Head of caudate nucleus (tissue), 42 donors: ENCODE results near the gene PLSCR3.

Experiments
- DNase-seq, 42 donors: peaks; one replicate each; pipeline versions ENCODE4 v3.0.0 to v3.0.0-alpha.2; 2020 to 2021; ENCODE audit warnings: mixed read lengths in 7 of 42
- intact Hi-C: fragments of 100-400 bp; cut with DNase I; formaldehyde crosslinking; loops from one replicate; pipeline ENCODE4 v1.15.0; 2022

PLSCR3 gene

GRCh38 chr17:7429722-7430121, 35.4 kb upstream of the PLSCR3 start:
- DNase-seq = no peak
- intact Hi-C loops = loop anchor here (10.0 kb wide), 1 partner anchor 75 kb away; the partner anchor contains the start of genes KCTD11 and TMEM95

- no peak for DNase-seq
- intact Hi-C loops = no loop called here
These were observed 34.2 kb upstream of the PLSCR3 start, which contains the start of gene SPEM3 for GRCh38 chr17:7428557-7428956. TSS of gene SPEM3 (plus strand) at chr17:7428857. CDS start at chr17:7428903, 46 bp downstream.

GRCh38 chr17:7427549-7427948, 33.2 kb upstream of the PLSCR3 start:
- DNase-seq = no peak
- intact Hi-C loops = no loop called here

- DNase-seq = no peak
- intact Hi-C loops = no loop called here
These were observed 32.7 kb upstream of the PLSCR3 start for GRCh38 chr17:7426896-7427489.

GRCh38 chr17:7426203-7426863, 32.0 kb upstream of the PLSCR3 start:
- DNase-seq = no peak
- intact Hi-C loops = no loop called here

GRCh38 chr17:7425756-7426155, 31.4 kb upstream of the PLSCR3 start:
- no peak for DNase-seq
- intact Hi-C loops = no loop called here

- intact Hi-C loops = no loop called here
These were observed 31.0 kb upstream of the PLSCR3 start, which contains the start of gene SPEM2 for GRCh38 chr17:7425316-7425715. TSS of gene SPEM2 (plus strand) at chr17:7425616. CDS start at chr17:7425689, 73 bp downstream.

GRCh38 chr17:7423679-7424078, 29.4 kb upstream of the PLSCR3 start:
- intact Hi-C loops = no loop called here
- no peak for DNase-seq

More at GRCh38 chr17:7425316-7425715, 31.0 kb upstream of the PLSCR3 start, which contains the start of gene SPEM2:
- DNase-seq = no peak

- DNase-seq = no peak
These were observed 26.9 kb upstream of the PLSCR3 start for GRCh38 chr17:7421186-7421585.

GRCh38 chr17:7419819-7420610, 25.7 kb upstream of the PLSCR3 start, which contains the start of gene SPEM1:
TSS of gene SPEM1 (plus strand) at chr17:7420324. CDS start at chr17:7420385, 61 bp downstream.
- intact Hi-C loops = no loop called here
- DNase-seq = no peak

More at GRCh38 chr17:7421186-7421585, 26.9 kb upstream of the PLSCR3 start:
- intact Hi-C loops = no loop called here

- no peak for DNase-seq
- intact Hi-C loops = no loop called here
These were observed 24.3 kb upstream of the PLSCR3 start for GRCh38 chr17:7418472-7419152.

- intact Hi-C loops = no loop called here
These were observed 22.8 kb upstream of the PLSCR3 start for GRCh38 chr17:7417056-7417655.

GRCh38 chr17:7416323-7416722, 22.0 kb upstream of the PLSCR3 start:
- intact Hi-C loops = no loop called here
- peak in 2 of 42 donors; percentile 42 to 54 for DNase-seq

More at GRCh38 chr17:7417056-7417655, 22.8 kb upstream of the PLSCR3 start:
- no peak for DNase-seq

GRCh38 chr17:7415784-7416183, 21.5 kb upstream of the PLSCR3 start:
- intact Hi-C loops = no loop called here
- no peak for DNase-seq

GRCh38 chr17:7414837-7415236, 20.5 kb upstream of the PLSCR3 start:
- DNase-seq = no peak
- intact Hi-C loops = no loop called here

GRCh38 chr17:7413346-7413985, 19.1 kb upstream of the PLSCR3 start:
- intact Hi-C loops = no loop called here
- peak in 1 of 42 donors; percentile 58 for DNase-seq

- no peak for DNase-seq
- intact Hi-C loops = no loop called here
These were observed 17.1 kb upstream of the PLSCR3 start for GRCh38 chr17:7411427-7411750.

GRCh38 chr17:7410634-7411426, 16.5 kb upstream of the PLSCR3 start:
- intact Hi-C loops = no loop called here
- DNase-seq = peak in 20 of 42 donors; percentile 25 to 68 (median 46)
